H9 (cell line): ENCODE data around the gene RETREG3. TPM values are rescaled to one million over a fixed set of nuclear protein-coding genes. Genes with fewer than 3 reads are reported as not detected.

ENCODE experiments used
- DNase-seq: peaks from one replicate; pipeline ENCODE4 v3.0.0-alpha.2; 2017
- H2AFZ ChIP-seq: one replicate; pipeline ENCODE4 v1.6.1; 2013; ENCODE audit warnings: mild to moderate bottlenecking, low read length, control low read depth, moderate library complexity
- H2AK5ac ChIP-seq: 2 replicates; pipeline ENCODE4 v1.6.1; 2013; ENCODE audit warnings: low read length, control low read depth, mixed read lengths; ENCODE audit not compliant: insufficient read length
- H2BK120ac ChIP-seq: one replicate; pipeline ENCODE4 v1.6.1; 2013; ENCODE audit warnings: low read depth, mild to moderate bottlenecking, low read length, control low read depth, inconsistent platforms; ENCODE audit not compliant: poor library complexity, severe bottlenecking
- H2BK12ac ChIP-seq: 2 replicates; pipeline ENCODE4 v1.6.1; 2013; ENCODE audit warnings: low read length, control low read depth, mixed read lengths, low read depth; ENCODE audit not compliant: insufficient read length
- H2BK15ac ChIP-seq: 2 replicates; pipeline ENCODE4 v1.6.1; 2013; ENCODE audit warnings: low read depth, low read length, control low read depth
- H2BK20ac ChIP-seq: one replicate; pipeline ENCODE4 v1.6.1; 2013; ENCODE audit warnings: low read depth, mild to moderate bottlenecking, low read length, control low read depth, inconsistent platforms; ENCODE audit not compliant: poor library complexity, severe bottlenecking
- H2BK5ac ChIP-seq: 2 replicates; pipeline ENCODE4 v1.6.1; 2013; ENCODE audit warnings: low read length, control low read depth, mixed read lengths; ENCODE audit not compliant: insufficient read length
- H3K14ac ChIP-seq: 2 replicates; pipeline ENCODE4 v1.6.1; 2013; ENCODE audit warnings: low read length, control low read depth; ENCODE audit not compliant: insufficient read depth
- H3K18ac ChIP-seq: 2 replicates; pipeline ENCODE4 v1.6.1; 2013; ENCODE audit warnings: low read depth, mild to moderate bottlenecking, mixed read lengths, low read length, control low read depth; ENCODE audit not compliant: insufficient read length
- H3K23ac ChIP-seq: 2 replicates; pipeline ENCODE4 v1.6.1; 2013; ENCODE audit warnings: low read length, control low read depth, mixed read lengths, low read depth; ENCODE audit not compliant: insufficient read length
- H3K23me2 ChIP-seq: 2 replicates; pipeline ENCODE4 v1.6.1; 2013; ENCODE audit warnings: low read depth, mild to moderate bottlenecking, mixed read lengths, low read length, control low read depth; ENCODE audit not compliant: insufficient read length, poor library complexity, severe bottlenecking
- H3K27ac ChIP-seq: 2 replicates; pipeline ENCODE4 v1.5.1; 2013; ENCODE audit warnings: low read length, control low read depth, mixed read lengths, low read depth; ENCODE audit not compliant: insufficient read length
- H3K27me3 ChIP-seq: 2 replicates; pipeline ENCODE4 v1.6.1; 2013; ENCODE audit warnings: low read length, control low read depth, inconsistent platforms; ENCODE audit not compliant: insufficient read depth
- H3K4ac ChIP-seq: 2 replicates; pipeline ENCODE4 v1.6.1; 2013; ENCODE audit warnings: low read depth, mild to moderate bottlenecking, control low read depth, inconsistent platforms, low read length, moderate library complexity
- H3K4me1 ChIP-seq: 2 replicates; pipeline ENCODE4 v1.6.1; 2013; ENCODE audit warnings: low read length, control low read depth, inconsistent platforms; ENCODE audit not compliant: insufficient read depth
- H3K4me2 ChIP-seq: 2 replicates; pipeline ENCODE4 v1.6.1; 2013; ENCODE audit warnings: low read length, control low read depth, mixed read lengths; ENCODE audit not compliant: insufficient read length, insufficient read depth
- H3K56ac ChIP-seq: 2 replicates; pipeline ENCODE4 v1.6.1; 2013; ENCODE audit warnings: low read depth, mild to moderate bottlenecking, mixed read lengths, low read length, control low read depth; ENCODE audit not compliant: insufficient read length
- H3K79me1 ChIP-seq: 2 replicates; pipeline ENCODE4 v1.6.1; 2013; ENCODE audit warnings: low read depth, mild to moderate bottlenecking, moderate library complexity, low read length, control low read depth, inconsistent platforms; ENCODE audit not compliant: insufficient read depth, poor library complexity, severe bottlenecking
- H3K79me2 ChIP-seq: 2 replicates; pipeline ENCODE4 v1.6.1; 2013; ENCODE audit warnings: low read length, control low read depth, inconsistent platforms; ENCODE audit not compliant: insufficient read depth
- H3K9ac ChIP-seq: 2 replicates; pipeline ENCODE4 v1.6.1; 2013; ENCODE audit warnings: low read length, control low read depth, mixed read lengths; ENCODE audit not compliant: insufficient read length; ENCODE audit errors: extremely low read depth
- H3K9me3 ChIP-seq: one replicate; pipeline ENCODE4 v1.6.1; 2013; ENCODE audit warnings: low read depth, low read length, inconsistent platforms; ENCODE audit not compliant: control insufficient read depth
- H3T11ph ChIP-seq: one replicate; pipeline ENCODE4 v1.6.1; 2013; ENCODE audit warnings: mild to moderate bottlenecking, low read length, control low read depth, inconsistent platforms
- H4K20me1 ChIP-seq: one replicate; pipeline ENCODE4 v1.6.1; 2013; ENCODE audit not compliant: control insufficient read depth, insufficient read length, insufficient read depth
- H4K5ac ChIP-seq: 2 replicates; pipeline ENCODE4 v1.6.1; 2013; ENCODE audit warnings: low read depth, mild to moderate bottlenecking, mixed read lengths, low read length, control low read depth; ENCODE audit not compliant: insufficient read length
- H4K8ac ChIP-seq: replicated peaks from 2 replicates; pipeline ENCODE4 v1.6.1; 2013; ENCODE audit warnings: low read length, control low read depth, mixed read lengths, low read depth; ENCODE audit not compliant: insufficient read length
- H4K91ac ChIP-seq: 2 replicates; pipeline ENCODE4 v1.6.1; 2013; ENCODE audit warnings: low read depth, mild to moderate bottlenecking, moderate library complexity, mixed read lengths, low read length, control low read depth; ENCODE audit not compliant: insufficient read length
- H3K27ac Mint-ChIP-seq, 3 experiments: 2 replicates in 2 of 3; 3 replicates in 1 of 3; pipeline ENCODE4 v1.8.0; 2020 to 2021; ENCODE audit warnings: mixed read lengths in 3 of 3, mild to moderate bottlenecking in 1 of 3, moderate library complexity in 1 of 3
- H3K27me3 Mint-ChIP-seq: 2 replicates; pipeline ENCODE4 v1.8.0; 2021; ENCODE audit warnings: low read depth, mild to moderate bottlenecking, moderate library complexity, mixed read lengths
- H3K36me3 Mint-ChIP-seq, 3 experiments: 2 replicates in 2 of 3; 3 replicates in 1 of 3; pipeline ENCODE4 v1.8.0; 2020 to 2021; ENCODE audit warnings: low read depth in 3 of 3, mixed read lengths in 3 of 3; ENCODE audit not compliant: insufficient read depth in 1 of 3
- H3K4me1 Mint-ChIP-seq, 2 experiments: 2 replicates each; pipeline ENCODE4 v1.8.0; 2020; ENCODE audit warnings: mixed read lengths in 2 of 2
- H3K4me3 Mint-ChIP-seq, 2 experiments: 2 replicates in 1 of 2; 3 replicates in 1 of 2; pipeline ENCODE4 v1.8.0; 2020 to 2021; ENCODE audit warnings: mild to moderate bottlenecking in 2 of 2, mixed read lengths in 2 of 2, moderate library complexity in 1 of 2
- H3K9me3 Mint-ChIP-seq, 2 experiments: 2 replicates in 1 of 2; 3 replicates in 1 of 2; pipeline ENCODE4 v1.8.0; 2020; ENCODE audit warnings: mild to moderate bottlenecking in 2 of 2, mixed read lengths in 2 of 2, moderate library complexity in 1 of 2
- WGBS: extraction: QIAGEN DNeasy Blood & Tissue Kit; methylation state at CpG from one replicate; pipeline ENCODE4 v1.1.7; 2013; ENCODE audit warnings: missing lambda C conversion rate, low lambda C conversion rate, mixed read lengths; ENCODE audit not compliant: insufficient read length; ENCODE audit errors: extremely low coverage; 5-methylcytosine and 5-hydroxymethylcytosine counted together
- total RNA-seq: library from RNA; stranded (reverse); gene quantifications from 2 replicates; pipeline ENCODE4 v1.2.1, GENCODE V29; 2021
- TF ChIP-seq, protein P1 (sequence below): fragments of 200-600 bp; sonication (generic); conservative IDR thresholded peaks from 3 replicates; pipeline ENCODE4 v1.8.0; 2021; ENCODE audit warnings: antibody characterized with exemption, mild to moderate bottlenecking

The RETREG3 gene
- total RNA-seq, 1 experiment from 2014 or later, result 47.3 TPM

- H2BK5ac ChIP-seq, result no peak overlapping the region
- no peak overlapping the region for H2AFZ ChIP-seq
- H3K27ac ChIP-seq, result no peak overlapping the region
- no peaks in the 10 kb centered on the region for H3K9me3 ChIP-seq
- no peak overlapping the region for H2BK12ac ChIP-seq
- Mint-ChIP-seq H3K27ac (no peak overlapping the region), H3K36me3 (peaks cover 16 to 71% (median 50%) of the 10 kb centered on the region in 3 experiments; a peak in 6 of 7 replicates), H3K4me1 (peaks cover 8% of the 10 kb centered on the region in 2 experiments), H3K4me3 (no peak overlapping the region), H3K9me3 (no peaks in the 10 kb centered on the region), H3K27me3 (no peaks in the 10 kb centered on the region)
- H3K4me1 ChIP-seq, result no peaks in the 10 kb centered on the region
- no peak overlapping the region for H3K23ac ChIP-seq
- no peak overlapping the region for H3K14ac ChIP-seq
- no peak overlapping the region for H3K56ac ChIP-seq
- no peak overlapping the region for H3K4ac ChIP-seq
- H4K8ac ChIP-seq, result no peak overlapping the region
- no peak overlapping the region for H3T11ph ChIP-seq
- no peak overlapping the region for H2BK15ac ChIP-seq
- no peaks in the 10 kb centered on the region for H3K79me2 ChIP-seq
- TF ChIP-seq, protein P1, sequence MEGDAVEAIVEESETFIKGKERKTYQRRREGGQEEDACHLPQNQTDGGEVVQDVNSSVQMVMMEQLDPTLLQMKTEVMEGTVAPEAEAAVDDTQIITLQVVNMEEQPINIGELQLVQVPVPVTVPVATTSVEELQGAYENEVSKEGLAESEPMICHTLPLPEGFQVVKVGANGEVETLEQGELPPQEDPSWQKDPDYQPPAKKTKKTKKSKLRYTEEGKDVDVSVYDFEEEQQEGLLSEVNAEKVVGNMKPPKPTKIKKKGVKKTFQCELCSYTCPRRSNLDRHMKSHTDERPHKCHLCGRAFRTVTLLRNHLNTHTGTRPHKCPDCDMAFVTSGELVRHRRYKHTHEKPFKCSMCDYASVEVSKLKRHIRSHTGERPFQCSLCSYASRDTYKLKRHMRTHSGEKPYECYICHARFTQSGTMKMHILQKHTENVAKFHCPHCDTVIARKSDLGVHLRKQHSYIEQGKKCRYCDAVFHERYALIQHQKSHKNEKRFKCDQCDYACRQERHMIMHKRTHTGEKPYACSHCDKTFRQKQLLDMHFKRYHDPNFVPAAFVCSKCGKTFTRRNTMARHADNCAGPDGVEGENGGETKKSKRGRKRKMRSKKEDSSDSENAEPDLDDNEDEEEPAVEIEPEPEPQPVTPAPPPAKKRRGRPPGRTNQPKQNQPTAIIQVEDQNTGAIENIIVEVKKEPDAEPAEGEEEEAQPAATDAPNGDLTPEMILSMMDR, result no peak
- no peaks in the 10 kb centered on the region for H3K79me1 ChIP-seq
- H4K5ac ChIP-seq, result no peak overlapping the region
- no peaks in the 10 kb centered on the region; the same call in 1 of the 2 replicates for H3K27me3 ChIP-seq
- WGBS, result no CpG with 5 or more reads among the region's 10 CpGs
- no peak overlapping the region for H3K18ac ChIP-seq
- H3K23me2 ChIP-seq, result peaks cover 3% of the 10 kb centered on the region
- H2BK20ac ChIP-seq, result no peak overlapping the region
- DNase-seq, result no peak
- H3K4me2 ChIP-seq, result no peak overlapping the region
- H4K91ac ChIP-seq, result no peak overlapping the region
- H4K20me1 ChIP-seq, result no peaks in the 10 kb centered on the region
- H2AK5ac ChIP-seq, result no peak overlapping the region
- no peak overlapping the region for H2BK120ac ChIP-seq
- H3K9ac ChIP-seq, result no peak overlapping the region
Measured at GRCh38 chr17:42581744-42582270, 27.4 kb downstream of the RETREG3 start.
